ENCODE measurements around the gene GOLT1A.

DNA sequence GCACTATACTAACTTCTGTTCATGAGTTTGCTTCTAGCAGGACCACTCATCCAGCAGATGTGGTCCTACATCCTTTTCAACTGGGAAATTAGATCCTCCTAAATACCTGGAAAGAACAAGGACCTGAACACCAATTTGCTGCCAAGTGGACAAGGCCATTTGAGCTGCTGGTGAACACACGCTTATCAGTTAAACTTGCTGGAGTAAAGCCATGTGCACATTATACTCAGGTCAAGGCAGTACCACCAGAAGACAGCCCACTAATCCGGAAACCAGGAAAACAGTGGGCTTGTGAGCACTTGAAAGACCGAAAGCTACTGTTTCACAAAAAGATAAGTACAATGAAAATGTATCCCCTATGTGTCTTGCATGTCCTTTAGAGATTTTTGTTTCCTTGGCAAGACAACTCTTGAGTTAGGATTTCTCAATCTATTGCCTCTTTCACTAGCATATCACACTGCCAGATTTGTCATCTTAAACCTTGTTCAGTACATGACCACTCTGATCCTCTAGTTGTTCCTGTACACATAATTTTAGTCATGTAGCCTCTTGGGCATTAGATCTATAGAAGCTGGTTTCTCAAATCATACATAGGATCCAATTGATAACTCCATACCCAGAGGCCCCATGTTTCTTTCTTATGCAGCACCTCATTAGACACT, 43.2 kb downstream of the GOLT1A start:
- TF ChIP-seq, protein P1, sequence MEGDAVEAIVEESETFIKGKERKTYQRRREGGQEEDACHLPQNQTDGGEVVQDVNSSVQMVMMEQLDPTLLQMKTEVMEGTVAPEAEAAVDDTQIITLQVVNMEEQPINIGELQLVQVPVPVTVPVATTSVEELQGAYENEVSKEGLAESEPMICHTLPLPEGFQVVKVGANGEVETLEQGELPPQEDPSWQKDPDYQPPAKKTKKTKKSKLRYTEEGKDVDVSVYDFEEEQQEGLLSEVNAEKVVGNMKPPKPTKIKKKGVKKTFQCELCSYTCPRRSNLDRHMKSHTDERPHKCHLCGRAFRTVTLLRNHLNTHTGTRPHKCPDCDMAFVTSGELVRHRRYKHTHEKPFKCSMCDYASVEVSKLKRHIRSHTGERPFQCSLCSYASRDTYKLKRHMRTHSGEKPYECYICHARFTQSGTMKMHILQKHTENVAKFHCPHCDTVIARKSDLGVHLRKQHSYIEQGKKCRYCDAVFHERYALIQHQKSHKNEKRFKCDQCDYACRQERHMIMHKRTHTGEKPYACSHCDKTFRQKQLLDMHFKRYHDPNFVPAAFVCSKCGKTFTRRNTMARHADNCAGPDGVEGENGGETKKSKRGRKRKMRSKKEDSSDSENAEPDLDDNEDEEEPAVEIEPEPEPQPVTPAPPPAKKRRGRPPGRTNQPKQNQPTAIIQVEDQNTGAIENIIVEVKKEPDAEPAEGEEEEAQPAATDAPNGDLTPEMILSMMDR (conservative IDR thresholded peaks at IDR 0.05; ENCODE audit: low read length): no peak
- TF ChIP-seq EZH2phosphoT487 (IDR thresholded peaks at IDR 0.05; ENCODE audit: borderline replicate concordance): no peak
